GM18861 (cell line): Measurements from ENCODE around the gene NSUN2.

Experiments used
- ATAC-seq: cut with Tn5 transposase; IDR thresholded peaks from one replicate; pipeline ENCODE4 v1.9.1; 2021; ENCODE audit not compliant: unreplicated experiment

NSUN2 gene

GRCh38 chr5:6567068-6567467 lies 65.8 kb downstream of the NSUN2 start:
- ATAC-seq: no peak

- ATAC-seq: no peak
Measured at GRCh38 chr5:6565492-6565891, 67.4 kb downstream of the NSUN2 start.

GRCh38 chr5:6557807-6558575 lies 74.9 kb downstream of the NSUN2 start:
- ATAC-seq: no peak

- no peak for ATAC-seq
Measured at GRCh38 chr5:6556802-6557102, 76.1 kb downstream of the NSUN2 start.

GRCh38 chr5:6556089-6556801 lies 76.6 kb downstream of the NSUN2 start:
- ATAC-seq: no peak

- no peak for ATAC-seq
Measured at GRCh38 chr5:6554812-6555211, 78.0 kb downstream of the NSUN2 start.

GRCh38 chr5:6553972-6554371 lies 78.9 kb downstream of the NSUN2 start:
- ATAC-seq: no peak

GRCh38 chr5:6552612-6553011 lies 80.2 kb downstream of the NSUN2 start:
- no peak for ATAC-seq

- no peak for ATAC-seq
Measured at GRCh38 chr5:6551955-6552313, 80.9 kb downstream of the NSUN2 start.

GRCh38 chr5:6551287-6551954 lies 81.4 kb downstream of the NSUN2 start:
- ATAC-seq: no peak

- ATAC-seq: no peak
Measured at GRCh38 chr5:6550628-6551027, 82.2 kb downstream of the NSUN2 start.
